Activated naive CD4-positive, alpha-beta T cell treated with anti-CD3 and anti-CD28 coated beads for 36 hours (primary cell): ENCODE results near the gene SMAD2. TPM values are rescaled to one million over a fixed set of nuclear protein-coding genes. Genes with fewer than 3 reads are reported as not detected.

Experiments used
- CTCF ChIA-PET: fragments of 350-600 bp; sonication (Branson Sonifier 250); formaldehyde crosslinking; loops from one replicate; lab custom pipeline; 2021; ENCODE audit warnings: antibody characterized with exemption; lab: Charles Lee
- DNase-seq: peaks from one replicate; pipeline ENCODE4 v3.0.0-alpha.2; 2020
- H3K27ac Mint-ChIP-seq: one replicate; pipeline ENCODE4 v1.8.0; 2021; ENCODE audit warnings: mild to moderate bottlenecking, mixed read lengths
- H3K27me3 Mint-ChIP-seq: one replicate; pipeline ENCODE4 v1.8.0; 2021; ENCODE audit warnings: low read depth, mixed read lengths
- H3K36me3 Mint-ChIP-seq: one replicate; pipeline ENCODE4 v1.8.0; 2021; ENCODE audit warnings: low read depth, mixed read lengths
- H3K4me1 Mint-ChIP-seq: one replicate; pipeline ENCODE4 v1.8.0; 2021; ENCODE audit warnings: low read depth, mixed read lengths
- H3K4me3 Mint-ChIP-seq: one replicate; pipeline ENCODE4 v1.8.0; 2021; ENCODE audit warnings: mild to moderate bottlenecking, moderate library complexity, mixed read lengths
- H3K9me3 Mint-ChIP-seq: one replicate; pipeline ENCODE4 v1.8.0; 2021; ENCODE audit warnings: mixed read lengths
- intact Hi-C: fragments of 100-400 bp; cut with micrococcal nuclease; formaldehyde crosslinking; loops from one replicate; pipeline ENCODE4 v1.15.1; 2023
- total RNA-seq, 2 experiments: library from RNA; stranded (reverse); gene quantifications; one replicate each; pipeline ENCODE4 v1.2.3, GENCODE V29; 2021

The SMAD2 gene
- total RNA-seq, 2 experiments from 2014 or later: 106 to 116 TPM

GRCh38 chr18:47908592-47908991 lies 21.9 kb downstream of the SMAD2 start:
- H3K4me3 Mint-ChIP-seq: no peak overlapping the region
- no peak for DNase-seq
- intact Hi-C loops: no loop called here
- H3K27me3 Mint-ChIP-seq: no peaks in the 10 kb centered on the region
- CTCF ChIA-PET: interaction anchor here (1.1 kb wide), 1 partner anchor 61 kb away, joined by 3 read pairs; no protein-coding TSS in a partner anchor
- H3K4me1 Mint-ChIP-seq: peaks cover 81% of the 10 kb centered on the region
- H3K36me3 Mint-ChIP-seq: peaks cover 24% of the 10 kb centered on the region
- H3K27ac Mint-ChIP-seq: peak overlapping the region; percentile 4
- H3K9me3 Mint-ChIP-seq: peaks cover 23% of the 10 kb centered on the region

GRCh38 chr18:47906408-47906807 lies 24.1 kb downstream of the SMAD2 start:
- CTCF ChIA-PET: no interaction called here
- no peak overlapping the region for H3K4me3 Mint-ChIP-seq
- intact Hi-C loops: no loop called here
- peaks cover 80% of the 10 kb centered on the region for H3K4me1 Mint-ChIP-seq
- no peak overlapping the region for H3K27ac Mint-ChIP-seq
- no peak for DNase-seq
- no peaks in the 10 kb centered on the region for H3K27me3 Mint-ChIP-seq
- peaks cover 30% of the 10 kb centered on the region for H3K36me3 Mint-ChIP-seq
- H3K9me3 Mint-ChIP-seq: peaks cover 28% of the 10 kb centered on the region

DNA sequence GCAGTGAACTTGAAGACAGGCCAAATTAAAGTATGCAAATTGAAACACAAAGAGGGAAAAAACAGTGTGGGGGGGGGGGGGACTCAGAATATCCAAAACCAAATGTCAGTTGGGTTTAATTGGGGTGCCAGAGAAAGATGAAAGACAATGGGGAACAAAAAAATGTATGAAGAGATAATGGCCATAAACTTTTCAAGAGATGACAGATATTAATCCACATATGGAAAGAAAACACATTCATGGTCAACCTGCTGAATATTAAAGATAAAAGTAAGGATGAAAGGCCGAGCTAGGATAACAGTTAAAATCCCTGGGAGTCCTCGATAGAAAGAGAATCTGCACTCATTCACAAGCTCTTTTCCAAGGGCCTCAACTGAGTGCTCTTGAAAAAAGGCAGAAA lies 26.6 kb downstream of the SMAD2 start:
- no peak for DNase-seq
- intact Hi-C loops: no loop called here
- peaks cover 28% of the 10 kb centered on the region for H3K9me3 Mint-ChIP-seq
- peaks cover 76% of the 10 kb centered on the region for H3K4me1 Mint-ChIP-seq
- no peak overlapping the region for H3K4me3 Mint-ChIP-seq
- H3K27me3 Mint-ChIP-seq: no peaks in the 10 kb centered on the region
- no peak overlapping the region for H3K27ac Mint-ChIP-seq
- H3K36me3 Mint-ChIP-seq: peaks cover 24% of the 10 kb centered on the region
- CTCF ChIA-PET: interaction anchor here (0.7 to 0.9 kb wide), 2 partner anchors 14 to 39 kb away, joined by 3 to 5 read pairs; no protein-coding TSS in a partner anchor

DNA sequence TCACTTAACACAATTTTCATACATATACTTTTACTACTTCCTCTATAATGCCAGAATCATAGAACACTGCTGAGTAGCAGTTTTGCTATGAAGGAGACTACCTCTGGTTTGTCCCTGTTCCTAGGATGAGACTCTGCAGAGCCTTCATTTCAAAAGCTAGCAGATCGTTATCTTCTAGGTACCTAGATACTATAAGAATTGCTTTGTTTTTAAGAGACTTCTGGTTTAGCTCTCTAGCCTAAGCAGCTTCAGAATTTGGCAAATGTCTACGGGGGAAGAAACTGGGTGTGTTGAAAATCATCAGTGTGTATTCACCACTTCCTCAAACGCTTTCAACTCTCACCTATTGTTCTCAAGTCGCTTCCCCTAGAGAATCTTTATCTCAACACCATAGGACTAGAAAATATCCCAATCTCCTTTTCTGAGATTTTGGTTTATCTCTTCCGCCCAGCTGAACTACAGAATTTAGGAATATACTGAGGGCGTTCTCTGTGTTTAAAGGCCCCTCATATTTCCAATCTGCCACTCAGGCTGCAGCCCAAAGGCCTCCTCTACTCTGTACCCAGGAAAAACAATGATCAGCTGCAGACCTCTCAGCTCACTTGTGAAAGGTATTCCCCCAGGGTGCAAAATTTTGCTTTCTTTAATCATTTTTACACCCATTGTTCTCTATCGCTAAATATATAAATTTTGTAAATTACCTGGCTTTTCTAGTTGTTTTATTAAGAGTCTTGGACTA lies 28.7 kb downstream of the SMAD2 start:
- Mint-ChIP-seq H3K4me3 (peak overlapping the region; percentile 19), H3K4me1 (peaks cover 74% of the 10 kb centered on the region), H3K9me3 (peaks cover 22% of the 10 kb centered on the region), H3K36me3 (peaks cover 17% of the 10 kb centered on the region), H3K27ac (peak overlapping the region; percentile 67), H3K27me3 (no peaks in the 10 kb centered on the region)
- no peak for DNase-seq
- intact Hi-C loops: loop anchor here (1.0 to 2.0 kb wide), 2 partner anchors 11 to 27 kb away; no protein-coding TSS in a partner anchor
- CTCF ChIA-PET: interaction anchor here (1.3 to 1.9 kb wide), 2 partner anchors 8 to 96 kb away, joined by 4 to 5 read pairs; no protein-coding TSS in a partner anchor

DNA sequence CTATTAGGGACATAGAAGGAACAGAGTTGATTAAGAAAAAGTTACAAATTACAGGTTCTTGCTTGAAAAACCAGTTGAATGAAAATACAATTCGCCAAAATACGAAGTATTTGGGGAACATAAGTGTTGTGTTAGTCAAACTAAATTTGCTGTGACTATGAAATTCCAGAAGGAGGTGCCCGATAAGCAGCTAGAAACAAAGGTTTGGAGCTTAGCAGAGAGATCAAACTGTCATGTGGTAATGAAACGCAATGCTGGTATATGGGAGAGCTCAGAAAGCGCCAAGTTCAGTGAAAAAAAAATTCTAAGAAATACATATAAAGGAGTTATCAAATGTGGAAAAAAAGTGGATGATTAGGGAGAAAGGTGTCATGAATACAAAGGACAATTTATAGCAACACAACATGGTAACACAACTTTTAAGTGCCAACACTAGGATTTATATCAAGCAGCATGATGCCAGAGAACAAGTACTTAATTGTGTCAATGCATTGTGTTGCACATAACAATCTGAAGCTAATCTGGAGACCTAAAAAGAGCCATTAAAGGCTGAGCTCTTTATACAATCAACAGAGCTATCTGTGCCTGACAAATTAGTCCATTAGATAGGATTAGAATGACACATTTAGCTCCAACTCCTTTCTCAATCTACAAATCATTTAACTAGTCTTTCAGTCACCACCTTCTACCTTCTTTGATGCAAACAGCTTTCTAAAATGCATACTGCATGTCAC lies 31.2 kb downstream of the SMAD2 start:
- Mint-ChIP-seq H3K9me3 (peaks cover 9% of the 10 kb centered on the region), H3K4me1 (peaks cover 74% of the 10 kb centered on the region), H3K27ac (no peak overlapping the region), H3K27me3 (no peaks in the 10 kb centered on the region), H3K36me3 (peaks cover 22% of the 10 kb centered on the region), H3K4me3 (no peak overlapping the region)
- DNase-seq: no peak
- intact Hi-C loops: no loop called here
- CTCF ChIA-PET: interaction anchor here (0.7 kb wide), 1 partner anchor 15 kb away, joined by 3 read pairs; no protein-coding TSS in a partner anchor

DNA sequence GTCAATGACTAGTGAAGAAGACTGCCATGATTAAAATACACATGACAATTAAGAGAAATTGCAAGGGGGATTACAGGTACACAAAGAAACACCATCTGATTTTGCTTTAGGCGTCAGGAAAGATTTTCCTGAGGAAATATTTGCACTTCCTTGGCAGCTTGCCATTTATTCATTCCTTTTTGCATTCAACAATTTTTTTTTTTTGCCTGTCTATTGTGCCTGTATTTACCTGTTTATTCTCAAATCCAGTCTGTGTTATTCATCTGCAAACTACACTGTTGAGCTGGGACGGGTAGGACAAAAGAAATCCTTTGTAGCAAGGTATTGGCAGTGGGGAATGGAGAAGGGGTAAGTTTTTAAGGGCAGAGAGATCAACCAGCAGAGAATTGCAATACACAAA lies 31.8 kb downstream of the SMAD2 start:
- intact Hi-C loops: no loop called here
- no peak overlapping the region for H3K4me3 Mint-ChIP-seq
- CTCF ChIA-PET: no interaction called here
- no peak for DNase-seq
- H3K36me3 Mint-ChIP-seq: peaks cover 22% of the 10 kb centered on the region
- no peak overlapping the region for H3K27ac Mint-ChIP-seq
- H3K27me3 Mint-ChIP-seq: no peaks in the 10 kb centered on the region
- peaks cover 7% of the 10 kb centered on the region for H3K9me3 Mint-ChIP-seq
- H3K4me1 Mint-ChIP-seq: peaks cover 72% of the 10 kb centered on the region

DNA sequence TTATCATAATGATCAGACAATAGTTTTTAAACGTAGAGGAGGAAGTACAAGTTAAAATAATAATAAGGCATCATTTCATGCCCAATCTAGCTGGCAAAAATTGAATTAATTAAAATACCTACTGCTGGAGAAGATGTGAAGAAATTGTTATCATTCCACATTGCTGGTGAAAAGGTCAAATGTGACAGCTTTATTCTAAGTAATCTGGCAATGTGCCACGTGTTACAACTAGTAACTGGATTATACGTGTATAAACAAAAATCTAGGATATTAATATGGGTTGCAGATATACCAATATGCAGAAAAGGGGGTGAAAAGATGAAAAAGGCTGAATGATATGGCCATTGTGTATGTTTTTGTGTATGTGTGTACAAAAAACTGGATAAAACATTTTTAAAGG lies 32.4 kb downstream of the SMAD2 start:
- no peaks in the 10 kb centered on the region for H3K27me3 Mint-ChIP-seq
- H3K36me3 Mint-ChIP-seq: peaks cover 17% of the 10 kb centered on the region
- H3K27ac Mint-ChIP-seq: no peak overlapping the region
- H3K4me1 Mint-ChIP-seq: peaks cover 69% of the 10 kb centered on the region
- CTCF ChIA-PET: no interaction called here
- intact Hi-C loops: no loop called here
- peaks cover 2% of the 10 kb centered on the region for H3K9me3 Mint-ChIP-seq
- no peak for DNase-seq
- H3K4me3 Mint-ChIP-seq: no peak overlapping the region

- no peak overlapping the region for H3K4me3 Mint-ChIP-seq
- intact Hi-C loops: no loop called here
- DNase-seq: no peak
- H3K36me3 Mint-ChIP-seq: peaks cover 19% of the 10 kb centered on the region
- CTCF ChIA-PET: no interaction called here
- no peaks in the 10 kb centered on the region for H3K9me3 Mint-ChIP-seq
- no peak overlapping the region for H3K27ac Mint-ChIP-seq
- peaks cover 50% of the 10 kb centered on the region for H3K4me1 Mint-ChIP-seq
- H3K27me3 Mint-ChIP-seq: no peaks in the 10 kb centered on the region
Measured at GRCh38 chr18:47895565-47896250, 34.8 kb downstream of the SMAD2 start.

GRCh38 chr18:47893939-47894699 lies 36.3 kb downstream of the SMAD2 start:
- Mint-ChIP-seq H3K27ac (no peak overlapping the region), H3K27me3 (no peaks in the 10 kb centered on the region), H3K4me1 (peaks cover 41% of the 10 kb centered on the region), H3K36me3 (peaks cover 24% of the 10 kb centered on the region), H3K4me3 (no peak overlapping the region), H3K9me3 (no peaks in the 10 kb centered on the region)
- intact Hi-C loops: no loop called here
- CTCF ChIA-PET: interaction anchor here (0.6 to 0.8 kb wide), 2 partner anchors 8 to 942 kb away, joined by 3 to 5 read pairs; no protein-coding TSS in a partner anchor
- no peak for DNase-seq

- Mint-ChIP-seq H3K36me3 (peaks cover 29% of the 10 kb centered on the region), H3K4me3 (no peak overlapping the region), H3K4me1 (peaks cover 45% of the 10 kb centered on the region), H3K27me3 (no peaks in the 10 kb centered on the region), H3K9me3 (no peaks in the 10 kb centered on the region), H3K27ac (no peak overlapping the region)
- no peak for DNase-seq
- CTCF ChIA-PET: interaction anchor here (1.3 kb wide), 1 partner anchor 14 kb away, joined by 4 read pairs; no protein-coding TSS in a partner anchor
- intact Hi-C loops: no loop called here
Measured at GRCh38 chr18:47893047-47893446, 37.4 kb downstream of the SMAD2 start.

DNA sequence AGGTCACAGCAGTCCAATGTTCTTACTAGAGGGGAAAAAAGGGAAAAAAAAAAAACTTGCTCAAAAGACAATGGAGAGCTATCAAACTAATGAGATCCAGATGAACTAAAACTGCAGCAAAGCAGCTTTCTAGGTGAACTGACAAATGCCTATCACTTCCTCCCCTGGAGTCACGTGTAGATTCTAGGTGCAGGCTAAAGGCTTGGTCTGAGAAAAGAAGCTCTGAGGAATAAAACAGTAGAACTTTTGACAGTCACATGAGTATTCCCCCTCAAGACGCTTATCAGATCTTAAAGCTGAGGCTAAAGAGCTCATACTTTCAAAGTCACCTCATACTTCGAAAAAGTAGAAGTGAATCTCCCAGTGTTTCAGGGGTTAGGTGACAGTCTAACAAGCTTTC lies 42.3 kb downstream of the SMAD2 start:
- intact Hi-C loops: no loop called here
- CTCF ChIA-PET: interaction anchor here (0.7 kb wide), 1 partner anchor 17 kb away, joined by 3 read pairs; no protein-coding TSS in a partner anchor
- DNase-seq: no peak
- Mint-ChIP-seq H3K27ac (no peak overlapping the region), H3K9me3 (no peaks in the 10 kb centered on the region), H3K27me3 (no peaks in the 10 kb centered on the region), H3K4me3 (no peak overlapping the region), H3K36me3 (peaks cover 25% of the 10 kb centered on the region), H3K4me1 (peaks cover 33% of the 10 kb centered on the region)
